ENCODE data around the gene ADAMTS9. TPM values are rescaled to one million over a fixed set of nuclear protein-coding genes. Genes with fewer than 3 reads are reported as not detected.

Gene ADAMTS9
- total RNA-seq, 2 donors from 2014 or later: 4.4 to 14.3 TPM

DNA sequence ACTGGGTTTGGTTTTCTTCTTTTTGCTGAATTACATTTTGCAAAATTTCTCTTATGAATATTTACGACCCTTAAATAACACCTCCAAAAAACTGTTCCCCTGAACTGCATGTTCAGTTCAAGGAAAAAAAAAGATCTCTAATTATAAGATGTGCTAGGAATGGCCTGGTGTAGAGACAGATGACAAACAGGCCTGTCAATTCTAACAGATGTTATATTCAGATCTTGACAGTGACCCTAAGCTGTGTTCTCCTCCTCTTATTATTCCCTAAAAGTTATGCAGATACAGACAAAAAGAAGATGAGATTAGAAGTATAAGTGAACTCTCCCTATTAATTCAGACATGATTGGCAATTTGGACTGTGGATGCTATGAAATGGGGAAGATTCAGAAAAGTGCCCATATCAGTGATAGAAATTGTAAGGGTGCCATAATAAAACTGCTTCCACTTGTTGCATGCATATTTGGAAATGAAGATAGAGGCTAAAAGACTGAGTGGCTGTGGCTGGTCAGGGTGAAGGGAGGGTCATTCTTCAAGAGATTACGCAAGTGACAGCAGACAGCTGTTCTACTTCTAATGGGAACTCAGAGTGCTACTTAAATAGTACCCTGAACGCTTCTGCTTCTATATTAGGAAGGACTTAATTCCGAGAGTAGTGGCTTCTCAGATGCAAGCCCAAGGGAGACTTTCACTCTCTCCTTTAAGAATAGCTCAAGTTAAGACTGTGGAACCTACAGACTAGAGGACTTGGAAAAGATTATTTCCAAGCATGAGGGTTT is 75.5 kb downstream of the ADAMTS9 start:
- Histone ChIP-seq H3K36me3 (no peaks in the 10 kb centered on the region), H3K27me3 (no peaks in the 10 kb centered on the region), H3K9me3 (no peaks in the 10 kb centered on the region), H3K4me3 (no peak overlapping the region), H3K27ac (no peak overlapping the region), H3K9ac (ENCODE audit: low read depth in 2 of 2, low read length in 2 of 2) (no peak overlapping the region), H3K4me1 (no peaks in the 10 kb centered on the region)
- intact Hi-C loops (cut with DNase I): no loop called here
- peak; percentile 25 for DNase-seq
- TF ChIP-seq, protein P1, sequence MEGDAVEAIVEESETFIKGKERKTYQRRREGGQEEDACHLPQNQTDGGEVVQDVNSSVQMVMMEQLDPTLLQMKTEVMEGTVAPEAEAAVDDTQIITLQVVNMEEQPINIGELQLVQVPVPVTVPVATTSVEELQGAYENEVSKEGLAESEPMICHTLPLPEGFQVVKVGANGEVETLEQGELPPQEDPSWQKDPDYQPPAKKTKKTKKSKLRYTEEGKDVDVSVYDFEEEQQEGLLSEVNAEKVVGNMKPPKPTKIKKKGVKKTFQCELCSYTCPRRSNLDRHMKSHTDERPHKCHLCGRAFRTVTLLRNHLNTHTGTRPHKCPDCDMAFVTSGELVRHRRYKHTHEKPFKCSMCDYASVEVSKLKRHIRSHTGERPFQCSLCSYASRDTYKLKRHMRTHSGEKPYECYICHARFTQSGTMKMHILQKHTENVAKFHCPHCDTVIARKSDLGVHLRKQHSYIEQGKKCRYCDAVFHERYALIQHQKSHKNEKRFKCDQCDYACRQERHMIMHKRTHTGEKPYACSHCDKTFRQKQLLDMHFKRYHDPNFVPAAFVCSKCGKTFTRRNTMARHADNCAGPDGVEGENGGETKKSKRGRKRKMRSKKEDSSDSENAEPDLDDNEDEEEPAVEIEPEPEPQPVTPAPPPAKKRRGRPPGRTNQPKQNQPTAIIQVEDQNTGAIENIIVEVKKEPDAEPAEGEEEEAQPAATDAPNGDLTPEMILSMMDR (IDR thresholded peaks at IDR 0.05): no peak

GRCh38 chr3:64608741-64609140 is 79.1 kb downstream of the ADAMTS9 start:
- TF ChIP-seq, protein P1 (IDR thresholded peaks at IDR 0.05): no peak
- no peak overlapping the region for H3K27ac ChIP-seq
- H3K27me3 ChIP-seq: no peaks in the 10 kb centered on the region
- no peak overlapping the region for H3K4me3 ChIP-seq
- H3K36me3 ChIP-seq: no peaks in the 10 kb centered on the region
- H3K4me1 ChIP-seq: no peaks in the 10 kb centered on the region
- intact Hi-C loops (cut with DNase I): no loop called here
- DNase-seq: no peak
- H3K9me3 ChIP-seq: no peaks in the 10 kb centered on the region
- no peak overlapping the region for H3K9ac ChIP-seq (ENCODE audit: low read depth in 2 of 2, low read length in 2 of 2)

DNA sequence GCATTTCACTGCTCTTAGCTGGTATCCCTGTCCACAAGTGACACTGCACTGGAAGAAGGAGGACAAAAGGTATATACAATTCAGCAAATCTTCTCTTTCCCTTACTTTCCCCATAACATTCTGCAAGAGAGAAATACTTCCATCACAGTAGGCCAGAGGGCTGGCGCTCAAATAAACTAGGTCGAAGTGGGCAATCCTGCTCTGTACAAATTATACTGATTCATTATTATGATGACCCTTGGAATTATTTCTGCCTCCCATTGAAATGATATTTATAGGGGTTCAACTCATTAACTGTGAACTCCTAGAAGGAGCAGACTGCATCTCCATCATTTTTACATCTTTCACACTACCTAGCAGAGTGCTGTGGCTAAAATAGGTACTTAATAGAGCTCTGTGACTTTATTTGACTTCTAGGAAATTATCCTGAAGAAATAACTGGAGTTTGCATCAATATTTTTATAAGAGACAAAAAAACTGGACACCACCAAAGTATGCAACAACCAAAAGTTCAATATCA is 80.7 kb downstream of the ADAMTS9 start:
- H3K27me3 ChIP-seq: no peaks in the 10 kb centered on the region
- no peak overlapping the region for H3K9ac ChIP-seq (ENCODE audit: low read depth in 2 of 2, low read length in 2 of 2)
- intact Hi-C loops (cut with DNase I): no loop called here
- H3K9me3 ChIP-seq: no peaks in the 10 kb centered on the region
- TF ChIP-seq, protein P1 (IDR thresholded peaks at IDR 0.05): no peak
- H3K27ac ChIP-seq: no peak overlapping the region
- no peaks in the 10 kb centered on the region for H3K4me1 ChIP-seq
- no peaks in the 10 kb centered on the region for H3K36me3 ChIP-seq
- DNase-seq: no peak
- no peak overlapping the region for H3K4me3 ChIP-seq

DNA sequence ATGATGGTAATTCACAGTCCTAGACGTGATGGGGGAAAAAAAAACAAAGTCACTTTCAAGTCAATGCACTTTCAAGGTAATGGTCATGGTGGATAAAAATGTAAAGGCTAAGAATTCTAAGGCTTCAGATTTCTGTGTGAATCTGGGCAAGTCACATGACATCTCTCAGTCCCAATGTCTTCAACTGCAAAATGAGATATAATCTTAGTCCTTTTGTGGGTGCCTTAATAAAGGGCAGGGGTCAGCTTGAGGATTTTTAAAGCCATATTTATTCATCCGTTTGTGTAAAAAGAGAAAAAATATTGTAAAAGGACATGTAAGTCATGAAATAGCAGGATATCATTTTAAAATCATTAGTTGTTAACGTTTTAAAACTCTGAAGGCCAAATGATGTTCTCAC is 83.5 kb downstream of the ADAMTS9 start:
- Histone ChIP-seq H3K27ac (no peak overlapping the region), H3K27me3 (no peaks in the 10 kb centered on the region), H3K36me3 (no peaks in the 10 kb centered on the region), H3K9me3 (no peaks in the 10 kb centered on the region), H3K4me1 (no peaks in the 10 kb centered on the region), H3K9ac (ENCODE audit: low read depth in 2 of 2, low read length in 2 of 2) (no peak overlapping the region), H3K4me3 (no peak overlapping the region)
- intact Hi-C loops (cut with DNase I): no loop called here
- TF ChIP-seq, protein P1 (IDR thresholded peaks at IDR 0.05): no peak
- DNase-seq: no peak

- Histone ChIP-seq H3K27me3 (no peaks in the 10 kb centered on the region), H3K27ac (no peak overlapping the region), H3K36me3 (no peaks in the 10 kb centered on the region), H3K9me3 (no peaks in the 10 kb centered on the region), H3K4me1 (no peaks in the 10 kb centered on the region), H3K4me3 (no peak overlapping the region), H3K9ac (ENCODE audit: low read depth in 2 of 2, low read length in 2 of 2) (no peak overlapping the region)
- DNase-seq: no peak
- TF ChIP-seq, protein P1 (IDR thresholded peaks at IDR 0.05): no peak
- intact Hi-C loops (cut with DNase I): no loop called here
These were observed 86.0 kb downstream of the ADAMTS9 start for GRCh38 chr3:64601824-64602223.

Measured in colonic mucosa (tissue), 4 donors.